GM23248 (cell line): ENCODE data around the gene AP2B1.

ENCODE experiments used
- EZH2 ChIP-seq: fragments of 200-600 bp; sonication (generic); IDR thresholded peaks from 2 replicates; pipeline ENCODE4 v1.6.1; 2018; ENCODE audit warnings: antibody characterized with exemption, mild to moderate bottlenecking; ENCODE audit not compliant: insufficient read depth, poor library complexity, severe bottlenecking
- EZH2phosphoT487 ChIP-seq: fragments of 200-600 bp; sonication (generic); IDR thresholded peaks from 2 replicates; pipeline ENCODE4 v1.6.1; 2018; ENCODE audit warnings: antibody characterized with exemption, moderate library complexity, mild to moderate bottlenecking, low read depth; ENCODE audit not compliant: insufficient read depth

GRCh38 chr17:35694906-35695305 lies 107.8 kb downstream of the AP2B1 start:
- TF ChIP-seq EZH2 (no peak), EZH2phosphoT487 (no peak)
